ENCODE measurements around the gene NOP10.

DNA sequence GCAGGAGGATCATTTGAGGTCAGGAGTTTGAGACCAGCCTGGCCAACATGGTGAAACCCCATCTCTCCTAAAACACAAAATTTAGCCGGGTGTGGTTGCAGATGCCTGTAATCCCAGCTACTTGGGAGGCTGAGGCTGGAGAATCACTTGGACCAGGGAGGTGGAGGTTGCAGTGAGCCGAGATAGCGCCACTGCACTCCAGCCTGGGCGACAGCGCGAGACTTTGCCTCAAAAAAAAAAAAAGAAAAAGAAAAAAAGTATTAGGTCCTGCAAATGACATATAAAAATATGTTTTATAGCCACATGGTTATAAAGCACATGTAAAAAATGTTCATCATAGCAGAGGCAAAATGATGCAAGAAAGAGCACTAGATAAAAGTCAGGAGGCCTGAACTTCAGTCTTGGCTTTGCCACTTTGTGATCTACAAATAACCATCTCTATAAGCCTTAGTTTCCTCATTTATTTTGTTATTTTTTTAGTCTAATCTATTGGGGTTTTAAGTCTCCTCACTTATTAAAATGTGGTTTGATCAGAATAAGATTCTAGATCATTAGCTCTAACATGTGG lies 10.3 kb downstream of the NOP10 start:
- TF ChIP-seq, protein P1, sequence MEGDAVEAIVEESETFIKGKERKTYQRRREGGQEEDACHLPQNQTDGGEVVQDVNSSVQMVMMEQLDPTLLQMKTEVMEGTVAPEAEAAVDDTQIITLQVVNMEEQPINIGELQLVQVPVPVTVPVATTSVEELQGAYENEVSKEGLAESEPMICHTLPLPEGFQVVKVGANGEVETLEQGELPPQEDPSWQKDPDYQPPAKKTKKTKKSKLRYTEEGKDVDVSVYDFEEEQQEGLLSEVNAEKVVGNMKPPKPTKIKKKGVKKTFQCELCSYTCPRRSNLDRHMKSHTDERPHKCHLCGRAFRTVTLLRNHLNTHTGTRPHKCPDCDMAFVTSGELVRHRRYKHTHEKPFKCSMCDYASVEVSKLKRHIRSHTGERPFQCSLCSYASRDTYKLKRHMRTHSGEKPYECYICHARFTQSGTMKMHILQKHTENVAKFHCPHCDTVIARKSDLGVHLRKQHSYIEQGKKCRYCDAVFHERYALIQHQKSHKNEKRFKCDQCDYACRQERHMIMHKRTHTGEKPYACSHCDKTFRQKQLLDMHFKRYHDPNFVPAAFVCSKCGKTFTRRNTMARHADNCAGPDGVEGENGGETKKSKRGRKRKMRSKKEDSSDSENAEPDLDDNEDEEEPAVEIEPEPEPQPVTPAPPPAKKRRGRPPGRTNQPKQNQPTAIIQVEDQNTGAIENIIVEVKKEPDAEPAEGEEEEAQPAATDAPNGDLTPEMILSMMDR (IDR thresholded peaks at IDR 0.05; ENCODE audit: low read depth, low read length) = no peak
- no peak for TF ChIP-seq POLR2A (IDR thresholded peaks at IDR 0.05; ENCODE audit: extremely low read depth, insufficient read length)
- TF ChIP-seq, protein P2, sequence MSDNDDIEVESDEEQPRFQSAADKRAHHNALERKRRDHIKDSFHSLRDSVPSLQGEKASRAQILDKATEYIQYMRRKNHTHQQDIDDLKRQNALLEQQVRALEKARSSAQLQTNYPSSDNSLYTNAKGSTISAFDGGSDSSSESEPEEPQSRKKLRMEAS (IDR thresholded peaks at IDR 0.05; ENCODE audit: low read depth, low read length) = peak; percentile 49; the same call in 1 of the 2 replicates
